GM12892 (cell line): ENCODE data around the gene CEP20.

ENCODE experiments used
- POLR2A ChIP-seq: IDR thresholded peaks from 2 replicates; pipeline ENCODE4 v1.6.1; 2011; ENCODE audit warnings: low read depth, low read length, control low read depth
- POLR2AphosphoS5 ChIP-seq: IDR thresholded peaks from 2 replicates; pipeline ENCODE4 v1.6.1; 2011; ENCODE audit warnings: low read depth, low read length, control low read depth

- TF ChIP-seq POLR2A (peak; percentile 85), POLR2AphosphoS5 (peak; percentile 86)
These were observed at the start of gene CEP20 for GRCh38 chr16:15888072-15888976.
